GM23338 (cell line): ENCODE measurements around the gene CHN2. TPM values are rescaled to one million over a fixed set of nuclear protein-coding genes. Genes with fewer than 3 reads are reported as not detected.

Experiments used
- ATAC-seq: fragments of 200-7000 bp; cut with Tn5 transposase; 3 replicates; pipeline ENCODE4 v1.9.1; 2020
- DNase-seq: peaks from one replicate; pipeline ENCODE4 v3.0.0-alpha.2; 2015; ENCODE audit warnings: low spot score
- H2AFZ ChIP-seq: fragments of 200-600 bp; sonication (generic); 2 replicates; pipeline ENCODE4 v1.8.0; 2016; ENCODE audit warnings: antibody characterized with exemption, mild to moderate bottlenecking, moderate library complexity
- H3F3A ChIP-seq: fragments of 200-600 bp; sonication (generic); replicated peaks from 2 replicates; pipeline ENCODE4 v1.8.0; 2017; ENCODE audit warnings: antibody characterized with exemption, mixed run types, low read depth
- H3K27ac ChIP-seq: fragments of 200-600 bp; sonication (generic); 2 replicates; pipeline ENCODE4 v1.6.1; 2016; ENCODE audit warnings: low read depth
- H3K27me3 ChIP-seq: fragments of 200-600 bp; sonication (generic); 2 replicates; pipeline ENCODE4 v1.8.0; 2016; ENCODE audit warnings: mild to moderate bottlenecking, mixed run types, moderate library complexity; ENCODE audit not compliant: insufficient read depth
- H3K36me3 ChIP-seq: fragments of 200-600 bp; sonication (generic); 2 replicates; pipeline ENCODE4 v1.8.0; 2016; ENCODE audit warnings: mild to moderate bottlenecking; ENCODE audit not compliant: insufficient read depth
- H3K4me1 ChIP-seq: fragments of 200-600 bp; sonication (generic); 2 replicates; pipeline ENCODE4 v1.8.0; 2016; ENCODE audit warnings: mild to moderate bottlenecking, moderate library complexity; ENCODE audit not compliant: insufficient read depth
- H3K4me2 ChIP-seq: fragments of 200-600 bp; sonication (generic); 2 replicates; pipeline ENCODE4 v1.7.1; 2017; ENCODE audit warnings: mixed run types
- H3K4me3 ChIP-seq: fragments of 200-600 bp; sonication (generic); 2 replicates; pipeline ENCODE4 v1.6.1; 2016; ENCODE audit warnings: mixed run types
- H3K79me2 ChIP-seq: fragments of 200-600 bp; sonication (generic); replicated peaks from 2 replicates; pipeline ENCODE4 v1.8.0; 2017; ENCODE audit warnings: mild to moderate bottlenecking; ENCODE audit not compliant: insufficient read depth
- H3K9me2 ChIP-seq: fragments of 200-600 bp; sonication (generic); 2 replicates; pipeline ENCODE4 v1.8.0; 2017; ENCODE audit not compliant: insufficient read depth
- H4K20me1 ChIP-seq: fragments of 200-600 bp; sonication (generic); replicated peaks from 2 replicates; pipeline ENCODE4 v1.8.0; 2017; ENCODE audit warnings: mild to moderate bottlenecking; ENCODE audit not compliant: insufficient read depth
- H3K27ac Mint-ChIP-seq: 2 replicates; pipeline ENCODE4 v1.8.0; 2020; ENCODE audit warnings: inconsistent platforms, mild to moderate bottlenecking, moderate library complexity, mixed read lengths
- H3K27me3 Mint-ChIP-seq: 3 replicates; pipeline ENCODE4 v1.8.0; 2022; ENCODE audit warnings: low read depth, mild to moderate bottlenecking, moderate library complexity, mixed read lengths, inconsistent platforms; ENCODE audit not compliant: insufficient read depth, poor library complexity
- H3K36me3 Mint-ChIP-seq: 3 replicates; pipeline ENCODE4 v1.8.0; 2021; ENCODE audit warnings: low read depth, mild to moderate bottlenecking, inconsistent platforms, moderate library complexity, mixed read lengths
- H3K4me1 Mint-ChIP-seq: 3 replicates; pipeline ENCODE4 v1.8.0; 2020; ENCODE audit warnings: mild to moderate bottlenecking, inconsistent platforms, mixed read lengths
- H3K4me3 Mint-ChIP-seq: 3 replicates; pipeline ENCODE4 v1.8.0; 2021; ENCODE audit warnings: moderate library complexity, mild to moderate bottlenecking, inconsistent platforms, mixed read lengths
- H3K9me3 Mint-ChIP-seq: 3 replicates; pipeline ENCODE4 v1.8.0; 2020; ENCODE audit warnings: moderate library complexity, mild to moderate bottlenecking, inconsistent platforms, mixed read lengths
- CTCF ChIP-seq, 2 experiments: fragments of 200-600 bp in 1 of 2; sonication (generic) in 1 of 2; conservative IDR thresholded peaks; 2 replicates each; pipeline versions ENCODE4 v1.5.1 to v1.6.1; 2016 to 2017; ENCODE audit warnings: antibody characterized with exemption in 2 of 2, low read depth in 2 of 2, mild to moderate bottlenecking in 2 of 2, moderate library complexity in 1 of 2
- ETS1 ChIP-seq: IDR thresholded peaks from 2 replicates; pipeline ENCODE4 v1.6.1; 2016; ENCODE audit warnings: antibody characterized with exemption
- JUNB ChIP-seq: IDR thresholded peaks from one replicate; pipeline ENCODE4 v1.6.1; 2016; ENCODE audit warnings: antibody characterized with exemption; ENCODE audit not compliant: unreplicated experiment
- REST ChIP-seq: IDR thresholded peaks from one replicate; pipeline ENCODE4 v1.6.1; 2018; ENCODE audit warnings: antibody characterized with exemption; ENCODE audit not compliant: unreplicated experiment
- STAT1 ChIP-seq: IDR thresholded peaks from one replicate; pipeline ENCODE4 v1.6.1; 2016; ENCODE audit warnings: antibody characterized with exemption; ENCODE audit not compliant: unreplicated experiment
- ZNF114 ChIP-seq: fragments of 250-450 bp; sonication (Bioruptor Pico); IDR thresholded peaks from 2 replicates; pipeline ENCODE4 v1.5.0; 2020; ENCODE audit warnings: mild to moderate bottlenecking, moderate library complexity
- ZNF331 ChIP-seq: fragments of 250-450 bp; sonication (Bioruptor Pico); IDR thresholded peaks from 2 replicates; pipeline ENCODE4 v1.5.0; 2020; ENCODE audit warnings: low read depth, mild to moderate bottlenecking, moderate library complexity
- ZNF462 ChIP-seq: fragments of 250-450 bp; sonication (Bioruptor Pico); IDR thresholded peaks from 2 replicates; pipeline ENCODE4 v1.5.0; 2020; ENCODE audit warnings: mild to moderate bottlenecking, moderate library complexity
- polyA plus RNA-seq: library from polyadenylated mRNA; unstranded; fragments of >200 nt; fragmentation: Nextera tagmentation; extraction: Ambion mirVana; gene quantifications from 2 replicates; pipeline ENCODE4 v1.2.1, GENCODE V29; 2016
- total RNA-seq: library from RNA; depleted of rRNA; stranded (reverse); fragments of >200 nt; shearing (Covaris generic); gene quantifications from 2 replicates; pipeline ENCODE4 v1.2.3, GENCODE V29; 2014

Gene CHN2
- total and polyA plus RNA-seq, 2 experiments from 2014 or later: 6.1 to 7.5 TPM

- H3K4me3 Mint-ChIP-seq: no peak overlapping the region
- H3K36me3 Mint-ChIP-seq: no peaks in the 10 kb centered on the region
- H3K27me3 Mint-ChIP-seq: peaks cover 1% of the 10 kb centered on the region
- H3K4me3 ChIP-seq: no peak overlapping the region
- H3K27ac Mint-ChIP-seq: no peak overlapping the region
- H3K9me2 ChIP-seq: no peaks in the 10 kb centered on the region
- H2AFZ ChIP-seq: no peak overlapping the region
- H3K36me3 ChIP-seq: no peaks in the 10 kb centered on the region
- peaks cover 35% of the 10 kb centered on the region for H3K4me1 ChIP-seq
- no peaks in the 10 kb centered on the region for H4K20me1 ChIP-seq
- no peak for DNase-seq
- no peak overlapping the region for H3K27ac ChIP-seq
- H3K4me1 Mint-ChIP-seq: peaks cover 27% of the 10 kb centered on the region
- ATAC-seq: no peak
- H3K4me2 ChIP-seq: peak overlapping the region; percentile 48; the same call in 1 of the 2 replicates
- no peaks in the 10 kb centered on the region for H3K9me3 Mint-ChIP-seq
- no peaks in the 10 kb centered on the region for H3K27me3 ChIP-seq
- H3K79me2 ChIP-seq: no peaks in the 10 kb centered on the region
- H3F3A ChIP-seq: no peaks in the 10 kb centered on the region
- no peak for TF ChIP-seq JUNB
- TF ChIP-seq STAT1: no peak
Observed at GRCh38 chr7:29320577-29320976, 126.0 kb downstream of the CHN2 start.

- Histone ChIP-seq H4K20me1 (no peaks in the 10 kb centered on the region), H3F3A (no peaks in the 10 kb centered on the region), H3K9me2 (0 out of 2 replicates have a peak, but pooled peaks cover 6% of the 10 kb centered on the region), H3K4me1 (peaks cover 37% of the 10 kb centered on the region), H2AFZ (no peak overlapping the region), H3K79me2 (no peaks in the 10 kb centered on the region), H3K4me3 (no peak overlapping the region), H3K36me3 (no peaks in the 10 kb centered on the region), H3K27me3 (no peaks in the 10 kb centered on the region), H3K27ac (no peak overlapping the region), H3K4me2 (no peak overlapping the region)
- H3K4me3 Mint-ChIP-seq: no peak overlapping the region
- H3K27ac Mint-ChIP-seq: no peak overlapping the region
- H3K27me3 Mint-ChIP-seq: peaks cover 5% of the 10 kb centered on the region
- no peaks in the 10 kb centered on the region for H3K9me3 Mint-ChIP-seq
- ATAC-seq (no peak), DNase-seq (no peak)
- no peaks in the 10 kb centered on the region; the same call in 2 of the 3 replicates for H3K36me3 Mint-ChIP-seq
- peaks cover 27% of the 10 kb centered on the region for H3K4me1 Mint-ChIP-seq
- TF ChIP-seq STAT1 (no peak), REST (no peak), ZNF331 (no peak), ZNF114 (CRISPR knock-in tag) (no peak), CTCF (conservative IDR thresholded peaks at IDR 0.05; ENCODE audit: low read depth in 2 of 2) (no peak), ZNF462 (CRISPR knock-in tag) (no peak), ETS1 (no peak), JUNB (no peak)
Observed at GRCh38 chr7:29322023-29322712, 127.6 kb downstream of the CHN2 start.
